B cell (primary cell): ENCODE data around the gene C3.

Source experiments
- EZH2 ChIP-seq: IDR thresholded peaks from 2 replicates; pipeline ENCODE4 v1.6.1; 2012; ENCODE audit warnings: borderline replicate concordance, low read depth, mild to moderate bottlenecking, moderate library complexity, low read length; ENCODE audit not compliant: insufficient read depth, poor library complexity, severe bottlenecking
- TF ChIP-seq, protein P1 (sequence below): fragments of 200-600 bp; IDR thresholded peaks from one replicate; pipeline ENCODE4 v1.8.0; 2022; ENCODE audit warnings: antibody characterized with exemption, mild to moderate bottlenecking

DNA sequence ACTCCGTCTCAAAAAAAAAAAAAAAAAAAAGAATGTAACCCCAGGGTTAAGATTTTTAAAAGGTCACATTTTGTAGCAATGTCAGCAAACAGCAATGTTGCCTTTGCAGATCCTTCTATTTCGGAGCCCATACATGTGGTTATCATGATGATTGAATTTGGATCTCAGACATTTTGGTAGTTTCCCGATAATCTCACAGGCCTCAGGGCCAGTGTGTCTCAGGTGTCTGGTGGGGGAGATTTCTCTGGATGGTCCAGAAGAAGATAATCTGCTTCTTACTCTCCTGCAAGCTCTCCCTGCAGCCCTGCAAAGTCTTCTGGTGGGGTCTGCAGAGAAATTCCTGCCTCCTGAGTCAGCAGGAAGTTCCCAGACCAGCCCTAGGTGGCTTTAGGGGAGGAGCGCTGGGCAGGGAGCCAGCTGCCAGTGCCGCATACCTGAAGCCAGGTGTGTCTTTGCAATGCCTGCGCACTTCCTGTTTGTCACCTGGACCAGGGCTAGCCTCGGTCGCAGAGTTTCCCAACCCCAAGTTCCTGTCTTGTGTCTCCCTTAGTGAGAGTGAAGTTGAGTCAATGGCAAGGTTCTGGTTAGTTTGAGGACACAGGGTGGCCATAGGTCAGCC, 45.4 kb upstream of the C3 start:
- TF ChIP-seq, protein P1, sequence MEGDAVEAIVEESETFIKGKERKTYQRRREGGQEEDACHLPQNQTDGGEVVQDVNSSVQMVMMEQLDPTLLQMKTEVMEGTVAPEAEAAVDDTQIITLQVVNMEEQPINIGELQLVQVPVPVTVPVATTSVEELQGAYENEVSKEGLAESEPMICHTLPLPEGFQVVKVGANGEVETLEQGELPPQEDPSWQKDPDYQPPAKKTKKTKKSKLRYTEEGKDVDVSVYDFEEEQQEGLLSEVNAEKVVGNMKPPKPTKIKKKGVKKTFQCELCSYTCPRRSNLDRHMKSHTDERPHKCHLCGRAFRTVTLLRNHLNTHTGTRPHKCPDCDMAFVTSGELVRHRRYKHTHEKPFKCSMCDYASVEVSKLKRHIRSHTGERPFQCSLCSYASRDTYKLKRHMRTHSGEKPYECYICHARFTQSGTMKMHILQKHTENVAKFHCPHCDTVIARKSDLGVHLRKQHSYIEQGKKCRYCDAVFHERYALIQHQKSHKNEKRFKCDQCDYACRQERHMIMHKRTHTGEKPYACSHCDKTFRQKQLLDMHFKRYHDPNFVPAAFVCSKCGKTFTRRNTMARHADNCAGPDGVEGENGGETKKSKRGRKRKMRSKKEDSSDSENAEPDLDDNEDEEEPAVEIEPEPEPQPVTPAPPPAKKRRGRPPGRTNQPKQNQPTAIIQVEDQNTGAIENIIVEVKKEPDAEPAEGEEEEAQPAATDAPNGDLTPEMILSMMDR: no peak
- no peak for TF ChIP-seq EZH2
